Stimulated activated CD8-positive, alpha-beta memory T cell treated with anti-CD3 and anti-CD28 coated beads, Interleukin-4, amount 100 ng/mL, for 24 hours (primary cell): ENCODE data around the gene SNTG2.
"Not testable (repeated sequence)": the region's sequence is repeated elsewhere in the genome, so short reads cannot be mapped to it uniquely, and the experiment has no call there.

ENCODE experiments used
- DNase-seq: peaks from one replicate; pipeline ENCODE4 v3.0.0-alpha.2; 2020; ENCODE audit warnings: low read depth

SNTG2 gene

GRCh38 chr2:1192121-1192520 is 241.5 kb downstream of the SNTG2 start:
- no peak for DNase-seq

- no peak for DNase-seq
These were observed 243.2 kb downstream of the SNTG2 start for GRCh38 chr2:1193801-1194200.

GRCh38 chr2:1203772-1204171 is 253.1 kb downstream of the SNTG2 start:
- no peak for DNase-seq

- DNase-seq, result no peak
These were observed 255.2 kb downstream of the SNTG2 start for GRCh38 chr2:1205853-1206252.

- no peak for DNase-seq
These were observed 257.4 kb downstream of the SNTG2 start for GRCh38 chr2:1207962-1208510.

- DNase-seq, result no peak
These were observed 257.9 kb downstream of the SNTG2 start for GRCh38 chr2:1208522-1208921.

- no peak for DNase-seq
These were observed 258.6 kb downstream of the SNTG2 start for GRCh38 chr2:1209246-1209645.

GRCh38 chr2:1209761-1210160 is 259.1 kb downstream of the SNTG2 start:
- DNase-seq, result no peak

GRCh38 chr2:1210352-1210751 is 259.7 kb downstream of the SNTG2 start:
- no peak for DNase-seq

- DNase-seq, result no peak
These were observed 269.4 kb downstream of the SNTG2 start for GRCh38 chr2:1219901-1220573.

GRCh38 chr2:1222056-1222455 is 271.4 kb downstream of the SNTG2 start:
- DNase-seq, result no peak

GRCh38 chr2:1223791-1224190 is 273.1 kb downstream of the SNTG2 start:
- DNase-seq, result no peak

- DNase-seq, result no peak
These were observed 274.3 kb downstream of the SNTG2 start for GRCh38 chr2:1224901-1225300.

GRCh38 chr2:1226766-1227165 is 276.1 kb downstream of the SNTG2 start:
- no peak for DNase-seq

GRCh38 chr2:1227274-1227900 is 276.7 kb downstream of the SNTG2 start:
- DNase-seq, result no peak

- DNase-seq, result not testable (repeated sequence)
These were observed 278.9 kb downstream of the SNTG2 start for GRCh38 chr2:1229596-1229995.

GRCh38 chr2:1230155-1230893 is 279.7 kb downstream of the SNTG2 start:
- no peak for DNase-seq

GRCh38 chr2:1231466-1232063 is 280.9 kb downstream of the SNTG2 start:
- DNase-seq, result no peak

GRCh38 chr2:1233281-1233680 is 282.6 kb downstream of the SNTG2 start:
- no peak for DNase-seq

GRCh38 chr2:1234731-1235308 is 284.2 kb downstream of the SNTG2 start:
- DNase-seq, result no peak

GRCh38 chr2:1235806-1236205 is 285.2 kb downstream of the SNTG2 start:
- no peak for DNase-seq

GRCh38 chr2:1236606-1237005 is 286.0 kb downstream of the SNTG2 start:
- no peak for DNase-seq
